IPS-NIHi11 (cell line): Measurements from ENCODE around the gene SORD.
"Not testable (repeated sequence)": the region's sequence is repeated elsewhere in the genome, so short reads cannot be mapped to it uniquely, and the experiment has no call there.

Experiments used
- DNase-seq: peaks from one replicate; pipeline ENCODE4 v3.0.0; 2012; ENCODE audit warnings: mixed read lengths, low spot score

SORD gene

GRCh38 chr15:45097466-45097865, 74.5 kb downstream of the SORD start:
- no peak for DNase-seq

GRCh38 chr15:45099549-45100165, 76.7 kb downstream of the SORD start:
- no peak for DNase-seq

DNA sequence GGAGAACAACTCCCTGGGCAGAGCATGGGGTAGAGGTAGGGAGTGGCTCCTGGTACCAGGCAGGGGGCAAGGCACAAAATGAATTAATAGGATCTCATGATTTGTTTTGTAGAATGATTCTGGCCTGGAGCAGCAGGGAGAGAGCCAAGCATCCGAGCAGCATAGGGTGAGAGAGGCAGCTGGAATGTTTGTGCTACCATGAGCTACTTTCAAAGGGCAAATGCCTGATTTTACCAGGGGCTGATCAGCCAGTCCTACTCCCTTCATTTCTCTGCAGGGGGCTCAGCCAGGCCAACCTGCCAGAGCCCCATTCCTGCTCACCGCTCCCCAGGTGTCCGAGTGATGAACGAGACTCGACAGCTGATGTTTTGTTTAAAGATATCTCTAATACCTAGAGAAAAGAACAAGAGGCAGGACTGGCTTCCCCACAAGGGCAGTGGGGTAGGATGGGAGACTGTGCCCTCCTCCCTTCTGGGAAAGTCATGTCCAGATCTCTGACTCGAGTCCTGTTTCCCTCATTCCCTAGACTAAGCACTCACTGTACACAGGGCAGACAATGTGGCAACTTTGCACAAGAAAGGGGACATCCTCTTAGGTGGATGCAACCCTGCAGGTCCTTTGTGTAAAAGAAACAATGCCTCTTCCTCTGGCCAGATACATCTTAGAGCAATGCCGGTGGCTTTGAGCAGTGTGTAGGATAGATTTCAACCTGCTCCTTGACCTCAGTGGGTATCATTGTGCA, 78.1 kb downstream of the SORD start:
- peak; percentile 31 for DNase-seq

DNA sequence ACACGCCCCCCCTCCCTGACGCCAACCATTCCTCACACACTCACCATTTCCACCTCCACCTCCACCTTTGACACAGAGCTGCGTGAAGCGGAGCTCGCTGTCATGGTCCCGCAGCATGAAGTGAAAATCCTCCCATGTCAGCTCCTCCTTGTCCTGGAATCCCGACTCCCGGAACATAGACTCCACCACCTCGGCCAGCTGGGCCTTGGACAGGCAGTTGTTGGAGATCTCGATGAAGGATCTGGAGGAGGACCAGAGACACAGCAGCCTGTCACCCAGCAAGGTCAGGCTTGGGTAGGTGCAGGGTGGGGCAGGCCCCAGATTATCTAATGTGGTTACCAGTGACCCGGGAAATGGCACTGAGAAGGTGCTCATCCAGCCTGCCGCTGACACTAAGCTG, 78.8 kb downstream of the SORD start:
- no peak for DNase-seq

DNA sequence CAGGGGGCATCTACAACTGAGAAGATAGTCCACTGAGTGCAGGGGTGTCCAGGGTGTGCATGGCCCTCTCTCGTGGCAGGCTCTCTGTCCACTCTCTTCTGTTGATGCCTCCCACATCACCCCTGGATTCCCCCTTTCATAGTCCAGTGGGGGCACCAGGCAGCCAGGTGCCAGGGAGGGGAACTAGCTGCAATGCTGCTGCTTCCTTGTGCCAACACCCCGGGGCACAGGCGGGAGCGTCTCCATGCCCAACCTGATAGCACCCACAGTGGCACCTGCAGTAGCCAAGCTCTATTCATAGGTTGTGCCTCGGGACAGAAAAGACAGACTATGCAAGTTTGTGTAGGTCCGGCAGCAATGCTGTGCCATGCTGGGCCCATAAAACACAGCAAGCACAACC, 79.2 kb downstream of the SORD start:
- DNase-seq, result no peak

DNA sequence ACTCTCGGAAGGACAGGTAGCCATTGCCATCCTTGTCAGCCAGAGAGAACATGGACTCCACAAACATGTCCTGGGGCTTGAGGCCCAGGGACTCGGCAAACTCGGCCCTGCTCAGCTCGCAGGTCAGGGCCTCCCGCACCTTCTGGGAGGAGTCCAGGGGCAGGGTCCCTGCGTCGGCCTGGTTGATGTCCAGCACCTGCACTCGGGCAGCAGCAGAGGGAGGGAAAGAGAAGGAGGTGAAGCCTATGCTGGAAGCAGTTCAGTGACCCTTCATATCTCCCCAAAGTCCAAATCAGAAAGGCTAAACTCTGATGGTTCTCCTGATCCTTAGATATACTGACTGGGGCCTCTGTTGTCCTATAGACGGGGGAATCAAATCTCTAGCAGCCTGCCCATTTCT, 81.2 kb downstream of the SORD start:
- DNase-seq, result not testable (repeated sequence)

DNA sequence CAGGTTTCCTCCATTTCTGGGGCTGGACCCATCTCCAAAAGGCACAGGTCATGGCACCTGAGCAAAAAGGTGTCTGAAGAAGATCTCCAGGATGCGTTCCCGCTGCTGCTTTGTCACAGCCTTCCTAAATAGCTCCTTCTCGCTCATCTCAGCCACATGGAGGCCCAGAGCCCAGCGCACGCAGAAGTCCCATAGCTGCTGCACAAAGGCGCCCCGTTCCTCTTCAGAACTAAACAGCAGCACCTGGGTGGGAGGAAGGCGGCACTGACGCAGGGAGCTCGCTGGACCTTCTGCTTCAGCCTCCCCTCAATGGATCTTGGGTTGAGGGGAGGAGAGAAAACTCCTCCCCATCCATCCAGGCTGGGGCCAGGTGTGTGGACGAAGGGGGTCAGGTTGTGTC, 82.6 kb downstream of the SORD start:
- no peak for DNase-seq

DNA sequence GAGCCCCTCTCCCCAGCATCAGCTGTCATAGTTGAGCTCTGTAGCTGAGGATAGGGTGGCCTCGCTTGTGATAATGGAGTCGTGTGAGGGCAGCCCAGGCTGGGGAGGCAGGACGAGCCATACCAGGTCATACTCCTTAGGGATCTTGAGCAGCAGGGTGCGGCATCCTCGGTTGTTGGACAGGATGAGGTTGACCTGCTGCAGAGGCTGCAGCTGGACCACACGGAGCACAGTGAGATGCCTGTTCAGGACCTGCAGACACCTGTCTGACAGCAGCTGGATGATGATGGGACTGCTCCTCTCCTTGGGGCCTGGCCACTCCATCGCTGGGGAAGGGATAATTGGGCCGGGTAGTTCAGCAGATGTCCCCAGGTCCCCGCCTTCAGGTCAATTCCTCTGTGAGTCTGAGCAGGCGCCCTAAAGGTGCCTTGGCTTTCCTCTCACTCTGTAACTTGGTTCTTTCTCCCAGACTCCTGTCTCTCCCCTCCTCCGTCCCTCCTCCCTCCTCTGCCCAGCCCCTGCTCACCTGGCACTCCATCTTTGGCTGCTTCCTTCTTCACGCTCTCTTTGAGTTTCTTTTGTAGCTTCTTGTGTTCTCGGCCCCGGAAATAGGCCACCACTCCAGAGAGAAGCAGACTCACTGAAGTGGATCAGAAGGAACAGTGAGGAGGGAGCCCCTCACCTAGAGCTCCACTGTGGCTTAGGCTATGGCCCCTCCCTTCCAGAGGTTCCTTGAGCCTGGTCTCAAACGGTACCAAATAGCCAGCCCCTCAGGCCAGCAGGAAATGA, 83.2 kb downstream of the SORD start:
- no peak for DNase-seq

DNA sequence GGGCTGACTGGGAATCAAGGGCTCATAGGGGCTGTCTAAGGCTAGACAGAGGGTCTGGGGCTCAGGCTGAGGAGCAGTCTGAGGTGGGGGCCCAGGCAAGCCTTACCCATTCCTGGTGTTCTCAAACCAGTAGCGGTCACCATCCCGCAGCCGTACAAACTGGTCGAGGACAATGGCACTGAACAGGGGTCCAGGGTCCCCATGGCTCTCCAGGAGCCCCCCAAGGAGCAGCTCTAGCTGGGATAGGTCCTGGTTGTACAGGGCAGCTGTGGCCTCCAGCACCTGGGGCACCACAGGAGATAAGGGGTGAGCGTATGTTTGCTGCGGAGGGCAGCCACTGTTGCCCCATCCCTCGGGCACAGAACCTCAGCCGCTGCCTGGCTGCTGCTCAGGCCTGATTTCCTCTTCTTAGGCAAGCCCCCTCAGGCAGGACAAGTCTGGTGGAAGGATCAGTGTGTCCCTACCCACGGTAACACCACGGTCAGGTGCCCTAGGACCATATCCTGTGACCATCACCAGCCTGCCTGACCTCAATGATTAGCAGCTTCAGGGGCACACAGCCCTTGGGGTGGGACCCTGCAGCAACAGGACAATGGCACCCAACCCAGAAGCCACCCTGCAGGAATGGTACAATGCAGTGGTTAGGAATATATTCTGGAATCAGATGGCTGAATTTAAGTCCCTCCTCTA, 85.1 kb downstream of the SORD start:
- no peak for DNase-seq

GRCh38 chr15:45110256-45110820, 87.3 kb downstream of the SORD start:
- DNase-seq, result peak; percentile 42

- no peak for DNase-seq
Observed at GRCh38 chr15:45111390-45112142, 88.6 kb downstream of the SORD start.

- DNase-seq, result no peak
Observed at GRCh38 chr15:45112143-45112590, 89.2 kb downstream of the SORD start.

DNA sequence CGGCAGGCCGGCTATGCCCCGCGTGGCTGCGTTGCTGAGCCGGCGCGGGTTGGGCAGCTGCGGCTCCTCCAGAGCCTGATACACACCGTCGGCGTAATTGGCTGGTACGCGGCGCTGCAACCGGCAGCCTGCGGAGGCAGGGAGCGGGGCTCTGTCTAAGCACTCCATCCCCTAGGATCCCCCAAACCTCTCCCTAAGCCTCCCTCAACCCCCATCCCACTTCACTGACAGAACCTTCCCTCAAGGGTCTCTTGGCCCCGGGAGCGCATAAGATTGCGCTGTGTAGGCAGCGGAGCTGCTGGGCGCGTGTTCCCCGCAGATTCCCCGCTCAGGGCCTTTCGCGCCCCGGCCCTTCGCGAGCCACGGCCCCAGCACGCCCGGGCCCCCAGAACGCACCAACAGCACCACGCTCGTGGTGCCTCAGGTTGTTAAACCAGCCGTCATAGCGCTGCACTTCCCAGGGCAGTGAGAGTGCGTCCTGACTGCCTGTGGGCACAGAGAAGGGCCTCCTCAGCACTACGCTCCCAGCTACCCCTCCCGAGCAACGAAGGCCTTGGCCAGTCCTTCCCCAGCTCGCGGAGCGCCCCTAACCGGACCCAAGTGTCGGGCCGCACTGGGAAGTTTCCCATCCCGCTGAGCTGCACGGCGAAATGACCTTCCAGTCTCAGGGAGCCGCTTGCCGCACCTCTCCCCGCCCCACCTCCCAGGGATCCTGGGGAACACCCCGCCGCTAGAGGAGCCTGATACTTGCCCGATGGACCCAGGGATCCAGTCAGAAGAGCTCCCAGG, 89.8 kb downstream of the SORD start:
- peak; percentile 60 for DNase-seq

GRCh38 chr15:45113380-45113990, 90.5 kb downstream of the SORD start:
- DNase-seq, result no peak

- no peak for DNase-seq
Observed at GRCh38 chr15:45114076-45114750, 91.2 kb downstream of the SORD start, which contains the start of the genes DUOX2 and DUOXA2. Gene DUOX2 (minus strand): TSS chr15:45114172. CDS start chr15:45113411, 761 bp downstream. Gene DUOXA2 (plus strand): TSS chr15:45114326. CDS start chr15:45114606, 280 bp downstream.

GRCh38 chr15:45114751-45115085, 91.7 kb downstream of the SORD start:
- DNase-seq, result no peak

- DNase-seq, result no peak
Observed at GRCh38 chr15:45115312-45115820, 92.4 kb downstream of the SORD start.

GRCh38 chr15:45116006-45116481, 93.0 kb downstream of the SORD start:
- DNase-seq, result no peak
